Parathyroid adenoma (tissue), 2 donors: Measurements from ENCODE around the gene PIK3CG.
"Not testable (repeated sequence)": the region's sequence is repeated elsewhere in the genome, so short reads cannot be mapped to it uniquely, and the experiment has no call there.

Experiments used
- H2AFZ ChIP-seq: fragments of 300-600 bp; sonication (generic); one replicate; pipeline ENCODE4 v1.7.0; 2017; ENCODE audit warnings: antibody characterized with exemption, mild to moderate bottlenecking
- H3K27ac ChIP-seq: fragments of 300-600 bp; sonication (generic); one replicate; pipeline ENCODE4 v1.7.0; 2017
- H3K27me3 ChIP-seq: fragments of 300-600 bp; sonication (generic); one replicate; pipeline ENCODE4 v1.7.0; 2017; ENCODE audit warnings: low read length; ENCODE audit not compliant: control insufficient read depth, insufficient read depth
- H3K36me3 ChIP-seq: fragments of 300-600 bp; sonication (generic); one replicate; pipeline ENCODE4 v1.7.0; 2017; ENCODE audit warnings: low read length; ENCODE audit not compliant: control insufficient read depth, insufficient read depth
- H3K4me1 ChIP-seq: fragments of 300-600 bp; sonication (generic); one replicate; pipeline ENCODE4 v1.7.0; 2017; ENCODE audit warnings: control low read depth
- H3K4me2 ChIP-seq: fragments of 300-600 bp; sonication (generic); one replicate; pipeline ENCODE4 v1.7.0; 2017; ENCODE audit warnings: low read length
- H3K4me3 ChIP-seq: fragments of 300-600 bp; sonication (generic); one replicate; pipeline ENCODE4 v1.7.0; 2017; ENCODE audit warnings: low read depth, low read length
- H3K79me2 ChIP-seq: fragments of 300-600 bp; sonication (generic); one replicate; pipeline ENCODE4 v1.7.0; 2017; ENCODE audit warnings: control low read depth
- H3K9ac ChIP-seq: fragments of 300-600 bp; sonication (generic); one replicate; pipeline ENCODE4 v1.7.0; 2017; ENCODE audit warnings: mild to moderate bottlenecking
- H3K9me3 ChIP-seq: fragments of 300-600 bp; sonication (generic); one replicate; pipeline ENCODE4 v1.7.0; 2017; ENCODE audit warnings: low read length; ENCODE audit not compliant: control insufficient read depth
- TF ChIP-seq, protein P1 (sequence below): fragments of 300-600 bp; sonication (generic); IDR thresholded peaks from one replicate; pipeline ENCODE4 v1.7.0; 2017; ENCODE audit warnings: antibody characterized with exemption, mild to moderate bottlenecking
- donor health status: primary hyperparathyroidism.

PIK3CG gene

DNA sequence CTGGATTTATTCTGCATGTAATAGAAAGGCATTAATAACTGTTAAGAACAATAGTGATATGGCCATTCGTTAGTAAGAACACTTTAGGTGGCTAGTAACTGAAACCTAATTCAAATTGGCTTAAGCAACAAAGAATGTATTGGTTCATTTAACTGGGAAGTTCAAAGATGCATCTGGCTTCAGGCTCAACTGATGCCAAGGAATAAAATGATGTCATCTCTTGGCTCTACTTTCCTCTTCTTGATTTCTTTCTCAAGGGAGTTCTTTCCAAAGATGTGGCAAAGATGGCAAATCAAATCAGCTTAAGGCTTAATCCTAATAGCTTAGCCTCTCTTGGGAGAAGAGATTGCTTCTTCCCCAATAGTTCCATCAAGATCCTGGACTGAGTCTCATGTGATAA is 51.6 kb downstream of the PIK3CG start:
- Histone ChIP-seq H3K9me3 (no peaks in the 10 kb centered on the region), H3K27ac (no peak overlapping the region), H3K4me1 (no peaks in the 10 kb centered on the region), H3K79me2 (no peaks in the 10 kb centered on the region), H3K27me3 (no peaks in the 10 kb centered on the region), H3K36me3 (no peaks in the 10 kb centered on the region), H3K4me2 (no peak overlapping the region), H3K4me3 (no peak overlapping the region), H2AFZ (no peak overlapping the region), H3K9ac (no peak overlapping the region)
- TF ChIP-seq, protein P1, sequence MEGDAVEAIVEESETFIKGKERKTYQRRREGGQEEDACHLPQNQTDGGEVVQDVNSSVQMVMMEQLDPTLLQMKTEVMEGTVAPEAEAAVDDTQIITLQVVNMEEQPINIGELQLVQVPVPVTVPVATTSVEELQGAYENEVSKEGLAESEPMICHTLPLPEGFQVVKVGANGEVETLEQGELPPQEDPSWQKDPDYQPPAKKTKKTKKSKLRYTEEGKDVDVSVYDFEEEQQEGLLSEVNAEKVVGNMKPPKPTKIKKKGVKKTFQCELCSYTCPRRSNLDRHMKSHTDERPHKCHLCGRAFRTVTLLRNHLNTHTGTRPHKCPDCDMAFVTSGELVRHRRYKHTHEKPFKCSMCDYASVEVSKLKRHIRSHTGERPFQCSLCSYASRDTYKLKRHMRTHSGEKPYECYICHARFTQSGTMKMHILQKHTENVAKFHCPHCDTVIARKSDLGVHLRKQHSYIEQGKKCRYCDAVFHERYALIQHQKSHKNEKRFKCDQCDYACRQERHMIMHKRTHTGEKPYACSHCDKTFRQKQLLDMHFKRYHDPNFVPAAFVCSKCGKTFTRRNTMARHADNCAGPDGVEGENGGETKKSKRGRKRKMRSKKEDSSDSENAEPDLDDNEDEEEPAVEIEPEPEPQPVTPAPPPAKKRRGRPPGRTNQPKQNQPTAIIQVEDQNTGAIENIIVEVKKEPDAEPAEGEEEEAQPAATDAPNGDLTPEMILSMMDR, result no peak

DNA sequence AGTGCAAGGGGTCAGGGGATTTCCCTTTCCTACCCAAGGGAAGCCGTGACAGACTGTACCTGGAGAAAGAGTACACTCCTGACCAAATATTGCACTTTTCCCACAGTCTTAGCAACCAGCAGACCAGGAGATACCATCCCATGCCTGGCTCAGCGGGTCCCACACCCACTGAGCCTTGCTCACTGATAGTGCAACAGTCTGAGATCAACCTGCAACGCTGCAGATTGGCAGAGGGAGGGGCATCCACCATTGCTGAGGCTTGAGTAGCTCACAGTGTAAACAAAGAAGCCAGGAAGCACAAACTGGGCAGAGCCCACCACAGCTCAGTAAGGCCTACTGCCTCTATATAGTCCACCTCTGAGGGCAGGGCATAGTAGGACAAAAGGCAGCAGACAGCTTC is 53.9 kb downstream of the PIK3CG start:
- H3K4me2 ChIP-seq, result no peak overlapping the region
- no peak overlapping the region for H2AFZ ChIP-seq
- no peaks in the 10 kb centered on the region for H3K9me3 ChIP-seq
- H3K9ac ChIP-seq, result no peak overlapping the region
- H3K4me1 ChIP-seq, result no peaks in the 10 kb centered on the region
- no peaks in the 10 kb centered on the region for H3K36me3 ChIP-seq
- H3K27me3 ChIP-seq, result no peaks in the 10 kb centered on the region
- no peaks in the 10 kb centered on the region for H3K79me2 ChIP-seq
- no peak overlapping the region for H3K27ac ChIP-seq
- TF ChIP-seq, protein P1, result no peak
- H3K4me3 ChIP-seq, result no peak overlapping the region

DNA sequence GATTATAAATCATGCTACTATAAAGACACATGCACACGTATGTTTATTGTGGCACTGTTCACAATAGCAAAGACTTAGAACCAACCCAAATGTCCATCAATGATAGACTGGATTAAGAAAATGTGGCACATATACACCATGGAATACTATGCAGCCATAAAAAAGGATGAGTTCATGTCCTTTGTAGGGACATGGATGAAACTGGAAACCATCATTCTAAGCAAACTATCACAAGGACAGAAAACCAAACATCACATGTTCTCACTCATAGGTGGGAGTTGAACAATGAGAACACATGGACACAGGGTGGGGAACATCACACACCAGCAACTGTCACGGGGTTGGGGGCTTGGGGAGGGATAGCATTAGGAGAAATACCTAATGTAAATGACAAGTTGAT is 59.4 kb downstream of the PIK3CG start:
- H3K4me2 ChIP-seq, H2AFZ ChIP-seq, H3K9ac ChIP-seq, H3K4me3 ChIP-seq, H3K79me2 ChIP-seq, H3K4me1 ChIP-seq, H3K27ac ChIP-seq, H3K27me3 ChIP-seq, H3K9me3 ChIP-seq, H3K36me3 ChIP-seq: not testable (repeated sequence)

DNA sequence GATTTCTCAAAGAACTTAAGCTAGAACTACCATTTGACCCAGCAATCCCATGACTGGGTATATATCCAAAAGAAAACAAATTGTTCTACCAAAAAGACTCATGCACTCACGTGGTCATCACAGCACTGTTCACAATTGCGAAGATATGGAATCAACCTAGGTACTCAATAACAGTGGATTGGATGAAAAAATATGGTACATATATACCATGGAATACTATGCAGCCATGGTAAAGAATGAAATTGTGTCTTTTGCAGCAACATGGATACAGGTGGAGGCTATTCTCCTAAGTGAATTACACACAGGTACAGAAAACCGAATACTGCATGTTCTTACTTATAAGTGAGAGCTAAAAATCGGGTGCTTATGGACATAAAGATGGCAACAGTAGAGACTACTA is 61.8 kb downstream of the PIK3CG start:
- H3K9ac ChIP-seq, result no peak overlapping the region
- no peak overlapping the region for H3K4me3 ChIP-seq
- no peaks in the 10 kb centered on the region for H3K9me3 ChIP-seq
- no peaks in the 10 kb centered on the region for H3K4me1 ChIP-seq
- H3K27ac ChIP-seq, result no peak overlapping the region
- no peak overlapping the region for H3K4me2 ChIP-seq
- H3K79me2 ChIP-seq, result no peaks in the 10 kb centered on the region
- H2AFZ ChIP-seq, result no peak overlapping the region
- no peaks in the 10 kb centered on the region for H3K36me3 ChIP-seq
- H3K27me3 ChIP-seq, result no peaks in the 10 kb centered on the region
- TF ChIP-seq, protein P1, result no peak

DNA sequence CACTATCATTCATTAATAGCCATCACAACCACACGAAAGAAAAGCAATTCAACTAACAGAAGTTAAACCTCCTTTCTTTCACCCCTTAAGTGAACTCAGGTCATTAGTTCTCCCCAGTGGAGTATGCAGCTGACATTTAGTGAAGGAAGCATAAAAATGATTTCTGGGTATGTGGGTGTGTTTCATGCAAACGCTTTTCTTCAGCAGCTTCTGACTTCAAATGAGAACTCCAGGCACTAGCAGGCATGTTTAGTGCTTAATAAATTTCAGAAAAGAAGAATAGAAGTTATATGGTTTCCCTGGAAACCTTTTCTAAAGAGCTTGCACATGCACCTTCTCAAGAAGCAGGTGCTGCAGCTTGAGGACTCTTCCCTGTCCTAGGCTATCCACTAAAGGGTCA is 62.5 kb downstream of the PIK3CG start:
- H2AFZ ChIP-seq, result no peak overlapping the region
- H3K4me1 ChIP-seq, result no peaks in the 10 kb centered on the region
- H3K27ac ChIP-seq, result no peak overlapping the region
- TF ChIP-seq, protein P1, result no peak
- no peak overlapping the region for H3K4me3 ChIP-seq
- no peaks in the 10 kb centered on the region for H3K9me3 ChIP-seq
- no peaks in the 10 kb centered on the region for H3K27me3 ChIP-seq
- no peaks in the 10 kb centered on the region for H3K36me3 ChIP-seq
- no peak overlapping the region for H3K9ac ChIP-seq
- H3K4me2 ChIP-seq, result no peak overlapping the region
- no peaks in the 10 kb centered on the region for H3K79me2 ChIP-seq

DNA sequence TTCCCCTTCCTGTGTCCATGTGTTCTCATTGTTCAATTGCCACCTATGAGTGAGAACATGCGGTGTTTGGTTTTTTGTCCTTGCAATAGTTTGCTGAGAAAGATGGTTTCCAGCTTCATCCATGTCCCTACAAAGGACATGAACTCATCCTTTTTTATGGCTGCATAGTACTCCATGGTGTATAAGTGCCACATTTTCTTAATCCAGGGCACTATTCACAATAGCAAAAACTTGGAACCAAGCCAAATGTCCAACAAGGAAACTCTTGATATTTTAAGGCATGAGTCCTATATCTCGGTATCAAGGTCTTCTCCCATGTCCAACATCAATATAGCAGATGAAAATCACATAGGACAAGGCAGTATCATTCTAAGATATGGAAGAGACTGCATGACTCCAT is 64.5 kb downstream of the PIK3CG start:
- not testable (repeated sequence) for H2AFZ ChIP-seq, H3K4me1 ChIP-seq, H3K79me2 ChIP-seq, H3K4me2 ChIP-seq, H3K4me3 ChIP-seq, H3K27ac ChIP-seq, H3K36me3 ChIP-seq, H3K9me3 ChIP-seq, H3K9ac ChIP-seq, H3K27me3 ChIP-seq
